Caco-2 (cell line): ENCODE data around the gene MRTO4. TPM values are rescaled to one million over a fixed set of nuclear protein-coding genes. Genes with fewer than 3 reads are reported as not detected.

Experiments
- BruUV-seq: library from RNA; stranded (reverse); fragments of 400-500 nt; replicated peaks from 2 replicates; lab custom pipeline; 2021; lab: Mats Ljungman, UMichigan
- CTCF ChIA-PET: fragments of 300-600 bp; sonication (Branson Sonifier 250); formaldehyde crosslinking; loops from one replicate; lab custom pipeline; 2022; ENCODE audit warnings: antibody characterized with exemption; lab: Charles Lee
- POLR2A ChIA-PET: fragments of 300-600 bp; sonication (Branson Sonifier 250); formaldehyde crosslinking; loops from one replicate; lab custom pipeline; 2022; ENCODE audit warnings: antibody characterized with exemption; lab: Charles Lee
- DNase-seq, 2 experiments: peaks; one replicate each; pipeline versions ENCODE4 v3.0.0 to v3.0.0-alpha.2; 2020 to 2022
- H3K27me3 ChIP-seq: replicated peaks from 2 replicates; pipeline ENCODE4 v1.6.0; 2011; ENCODE audit warnings: low read length; ENCODE audit not compliant: control insufficient read depth, insufficient read depth
- H3K36me3 ChIP-seq: 2 replicates; pipeline ENCODE4 v1.5.1; 2011; ENCODE audit warnings: low read length; ENCODE audit not compliant: control insufficient read depth, insufficient read depth
- H3K4me1 ChIP-seq: fragments of 250-450 bp; sonication (Bioruptor Pico); 2 replicates; pipeline ENCODE4 v1.5.1; 2020; ENCODE audit warnings: mild to moderate bottlenecking
- H3K4me3 ChIP-seq: 2 replicates; pipeline ENCODE4 v1.5.1; 2011; ENCODE audit warnings: low read depth, mild to moderate bottlenecking, control low read depth, low read length
- H3K9me3 ChIP-seq: fragments of 250-450 bp; sonication (Bioruptor Pico); 2 replicates; pipeline ENCODE4 v1.5.1; 2020; ENCODE audit warnings: mild to moderate bottlenecking, moderate library complexity
- H3K27ac Mint-ChIP-seq: one replicate; pipeline ENCODE4 v1.8.0; 2022; ENCODE audit warnings: mixed read lengths; ENCODE audit not compliant: unreplicated experiment
- H3K27me3 Mint-ChIP-seq: one replicate; pipeline ENCODE4 v1.8.0; 2022; ENCODE audit warnings: mixed read lengths; ENCODE audit not compliant: insufficient read depth, unreplicated experiment
- H3K36me3 Mint-ChIP-seq: one replicate; pipeline ENCODE4 v1.8.0; 2022; ENCODE audit warnings: mild to moderate bottlenecking, mixed read lengths; ENCODE audit not compliant: insufficient read depth, unreplicated experiment
- H3K4me1 Mint-ChIP-seq: one replicate; pipeline ENCODE4 v1.8.0; 2022; ENCODE audit warnings: low read depth, mixed read lengths; ENCODE audit not compliant: unreplicated experiment
- H3K4me3 Mint-ChIP-seq: one replicate; pipeline ENCODE4 v1.8.0; 2022; ENCODE audit warnings: mild to moderate bottlenecking, moderate library complexity, mixed read lengths; ENCODE audit not compliant: unreplicated experiment
- H3K9me3 Mint-ChIP-seq: one replicate; pipeline ENCODE4 v1.8.0; 2022; ENCODE audit warnings: mixed read lengths; ENCODE audit not compliant: unreplicated experiment
- CTCF ChIP-seq, 2 experiments: fragments of 200-600 bp in 1 of 2; IDR thresholded peaks; 1 replicate in 1 of 2; 2 replicates in 1 of 2; pipeline versions ENCODE4 v1.5.1 to v1.8.0; 2011 to 2022; ENCODE audit warnings: antibody characterized with exemption in 1 of 2, control low read depth in 1 of 2, inconsistent platforms in 1 of 2, low read depth in 1 of 2, low read length in 1 of 2, mild to moderate bottlenecking in 1 of 2, moderate library complexity in 1 of 2; ENCODE audit not compliant: insufficient read depth in 1 of 2, severe bottlenecking in 1 of 2, unreplicated experiment in 1 of 2
- intact Hi-C: fragments of 100-400 bp; cut with micrococcal nuclease; formaldehyde crosslinking; loops from one replicate; pipeline ENCODE4 v1.10.0; 2022; ENCODE audit not compliant: unreplicated experiment
- total RNA-seq: library from RNA; stranded (reverse); gene quantifications from 2 replicates; pipeline ENCODE4 v1.2.3, GENCODE V29; 2022

MRTO4 gene
- total RNA-seq, 1 experiment from 2014 or later: 52.6 TPM

- Mint-ChIP-seq H3K4me3 (no peak overlapping the region), H3K27me3 (no peaks in the 10 kb centered on the region), H3K36me3 (peaks cover 48% of the 10 kb centered on the region), H3K27ac (no peak overlapping the region), H3K4me1 (no peaks in the 10 kb centered on the region), H3K9me3 (no peaks in the 10 kb centered on the region)
- ChIA-PET CTCF (interaction anchor here (1.8 kb wide), 1 partner anchor 61 kb away, joined by 16 read pairs; no protein-coding TSS in a partner anchor), POLR2A (no interaction called here)
- no peak overlapping the region for H3K4me3 ChIP-seq
- no peaks in the 10 kb centered on the region for H3K27me3 ChIP-seq
- intact Hi-C loops: loop anchor here (1.0 kb wide), 1 partner anchor 62 kb away; no protein-coding TSS in a partner anchor
- BruUV-seq: no TSS peak
- peak; percentile 52 to 78 for DNase-seq
- no peaks in the 10 kb centered on the region for H3K36me3 ChIP-seq
- H3K9me3 ChIP-seq: no peaks in the 10 kb centered on the region
- peak; percentile 76 to 86 for TF ChIP-seq CTCF (IDR thresholded peaks at IDR 0.05; ENCODE audit: insufficient read depth in 1 of 2, low read depth in 1 of 2, low read length in 1 of 2, severe bottlenecking in 1 of 2, unreplicated experiment in 1 of 2)
- no peaks in the 10 kb centered on the region for H3K4me1 ChIP-seq
Measured at GRCh38 chr1:19240673-19241538, 10.7 kb upstream of the MRTO4 start.

- no peaks in the 10 kb centered on the region for H3K9me3 Mint-ChIP-seq
- H3K36me3 Mint-ChIP-seq: peaks cover 39% of the 10 kb centered on the region
- peak overlapping the region; percentile 97 for H3K4me3 Mint-ChIP-seq
- Histone ChIP-seq H3K4me3 (peak overlapping the region; percentile 95), H3K9me3 (no peaks in the 10 kb centered on the region), H3K4me1 (peaks cover 3% of the 10 kb centered on the region; the same call in 1 of the 2 replicates), H3K27me3 (no peaks in the 10 kb centered on the region), H3K36me3 (no peaks in the 10 kb centered on the region)
- no peak for TF ChIP-seq CTCF (IDR thresholded peaks at IDR 0.05; ENCODE audit: insufficient read depth in 1 of 2, low read depth in 1 of 2, low read length in 1 of 2, severe bottlenecking in 1 of 2, unreplicated experiment in 1 of 2)
- ChIA-PET CTCF (no interaction called here), POLR2A (interaction anchor here (1.0 kb wide), 2 partner anchors 71 to 370 kb away, joined by 3 to 4 read pairs; no protein-coding TSS in a partner anchor)
- TSS peak; percentile 75 for BruUV-seq
- intact Hi-C loops: loop anchor here (10.0 kb wide), 1 partner anchor 64 kb away; the partner anchor contains the start of genes AKR7A2 and SLC66A1
- H3K27me3 Mint-ChIP-seq: no peaks in the 10 kb centered on the region
- H3K4me1 Mint-ChIP-seq: peaks cover 9% of the 10 kb centered on the region
- DNase-seq: no peak
- peak overlapping the region; percentile 96 for H3K27ac Mint-ChIP-seq
Measured at GRCh38 chr1:19250629-19251304, 838 bp upstream of the MRTO4 start.

- H3K4me1 ChIP-seq: peaks cover 3% of the 10 kb centered on the region; the same call in 1 of the 2 replicates
- H3K4me1 Mint-ChIP-seq: peaks cover 9% of the 10 kb centered on the region
- DNase-seq: no peak
- no peak for TF ChIP-seq CTCF (IDR thresholded peaks at IDR 0.05; ENCODE audit: insufficient read depth in 1 of 2, low read depth in 1 of 2, low read length in 1 of 2, severe bottlenecking in 1 of 2, unreplicated experiment in 1 of 2)
- ChIA-PET POLR2A (interaction anchor here (0.7 kb wide), 1 partner anchor 31 kb away, joined by 4 read pairs; no protein-coding TSS in a partner anchor), CTCF (no interaction called here)
- BruUV-seq: no TSS peak
- H3K9me3 Mint-ChIP-seq: no peaks in the 10 kb centered on the region
- H3K4me3 ChIP-seq: no peak overlapping the region
- intact Hi-C loops: loop anchor here (10.0 kb wide), 1 partner anchor 60 kb away; the partner anchor contains the start of genes AKR7A2 and SLC66A1
- H3K4me3 Mint-ChIP-seq: no peak overlapping the region
- no peaks in the 10 kb centered on the region for H3K27me3 ChIP-seq
- no peaks in the 10 kb centered on the region; the same call in 1 of the 2 replicates for H3K36me3 ChIP-seq
- H3K27me3 Mint-ChIP-seq: no peaks in the 10 kb centered on the region
- H3K36me3 Mint-ChIP-seq: peaks cover 71% of the 10 kb centered on the region
- H3K27ac Mint-ChIP-seq: no peak overlapping the region
- no peaks in the 10 kb centered on the region for H3K9me3 ChIP-seq
Measured at GRCh38 chr1:19254416-19254815, 2.8 kb downstream of the MRTO4 start.
